ENCODE data around the gene OPRD1. TPM values are rescaled to one million over a fixed set of nuclear protein-coding genes. Genes with fewer than 3 reads are reported as not detected.

Gene OPRD1
- polyA plus RNA-seq, 1 of the 3 experiments (the other 2 are of a cell fraction) = 0.07 TPM

DNA sequence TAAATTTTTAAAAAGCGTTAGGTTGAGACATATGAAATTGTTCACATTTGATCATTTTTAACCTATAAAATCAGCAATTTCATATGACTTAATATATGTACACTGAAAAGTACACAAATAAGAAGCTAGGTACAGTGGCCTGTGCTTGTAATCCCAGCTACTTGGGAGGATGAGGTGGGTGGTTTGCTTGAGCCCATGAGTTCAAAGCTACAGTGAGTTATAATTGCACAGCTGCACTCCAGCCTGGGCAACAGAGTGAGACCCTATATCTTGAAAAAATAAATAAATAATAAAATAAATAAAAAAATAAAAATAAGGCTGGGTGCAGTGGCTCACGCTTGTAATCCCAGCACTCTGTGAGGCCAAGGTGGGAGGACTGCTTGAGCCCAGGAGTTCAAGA lies 97.2 kb downstream of the OPRD1 start:
- Histone ChIP-seq H3K9me2 (no peaks in the 10 kb centered on the region), H3K4me3 (ENCODE audit: low read depth in 2 of 2, low read length in 1 of 2) (no peak overlapping the region), H3K4me1 (ENCODE audit: control insufficient read depth in 1 of 2, insufficient read depth in 2 of 2, low read depth in 1 of 2, low read length in 1 of 2) (peaks cover 0 to 10% of the 10 kb centered on the region in 2 experiments; a peak in 1 of 4 replicates), H3K9ac (no peak overlapping the region), H4K20me1 (ENCODE audit: insufficient read depth) (no peaks in the 10 kb centered on the region), H3K9me3 (no peaks in the 10 kb centered on the region), H3K27ac (ENCODE audit: low read depth in 2 of 2, low read length in 1 of 2) (no peak overlapping the region), H3F3A (replicated peaks; ENCODE audit: insufficient read depth) (peaks cover 12% of the 10 kb centered on the region), H3K4me2 (no peak overlapping the region), H3K79me2 (ENCODE audit: insufficient read depth) (no peaks in the 10 kb centered on the region), H3K36me3 (replicated peaks in 1 of 2; ENCODE audit: control insufficient read depth in 1 of 2, insufficient read depth in 2 of 2, low read length in 1 of 2) (no peaks in the 10 kb centered on the region), H2AFZ (ENCODE audit: low read depth) (no peak overlapping the region), H3K27me3 (ENCODE audit: insufficient read depth) (no peaks in the 10 kb centered on the region)
- TF ChIP-seq YY1 (IDR thresholded peaks at IDR 0.05; ENCODE audit: low read depth) (no peak), TEAD4 (IDR thresholded peaks at IDR 0.05; ENCODE audit: borderline replicate concordance, insufficient read depth) (no peak), GABPA (IDR thresholded peaks at IDR 0.05; ENCODE audit: low read depth) (no peak), TAF1 (IDR thresholded peaks at IDR 0.05; ENCODE audit: borderline replicate concordance, low read depth, low read length) (no peak)
- TF ChIP-seq, protein P1, sequence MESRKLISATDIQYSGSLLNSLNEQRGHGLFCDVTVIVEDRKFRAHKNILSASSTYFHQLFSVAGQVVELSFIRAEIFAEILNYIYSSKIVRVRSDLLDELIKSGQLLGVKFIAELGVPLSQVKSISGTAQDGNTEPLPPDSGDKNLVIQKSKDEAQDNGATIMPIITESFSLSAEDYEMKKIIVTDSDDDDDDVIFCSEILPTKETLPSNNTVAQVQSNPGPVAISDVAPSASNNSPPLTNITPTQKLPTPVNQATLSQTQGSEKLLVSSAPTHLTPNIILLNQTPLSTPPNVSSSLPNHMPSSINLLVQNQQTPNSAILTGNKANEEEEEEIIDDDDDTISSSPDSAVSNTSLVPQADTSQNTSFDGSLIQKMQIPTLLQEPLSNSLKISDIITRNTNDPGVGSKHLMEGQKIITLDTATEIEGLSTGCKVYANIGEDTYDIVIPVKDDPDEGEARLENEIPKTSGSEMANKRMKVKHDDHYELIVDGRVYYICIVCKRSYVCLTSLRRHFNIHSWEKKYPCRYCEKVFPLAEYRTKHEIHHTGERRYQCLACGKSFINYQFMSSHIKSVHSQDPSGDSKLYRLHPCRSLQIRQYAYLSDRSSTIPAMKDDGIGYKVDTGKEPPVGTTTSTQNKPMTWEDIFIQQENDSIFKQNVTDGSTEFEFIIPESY (IDR thresholded peaks at IDR 0.05; ENCODE audit: borderline replicate concordance, low read depth) = no peak
- DNase-seq = no peak
- WGBS (ENCODE audit: low lambda C conversion rate) = 99% methylated on average over 2 of the region's 2 CpGs
- ChIA-PET POLR2A (interaction anchor here (0.6 kb wide), 1 partner anchor 218 kb away, joined by 3 read pairs; no protein-coding TSS in a partner anchor), CTCF (interaction anchor here (1.0 kb wide), 1 partner anchor 126 kb away, joined by 5 read pairs; no protein-coding TSS in a partner anchor)

DNA sequence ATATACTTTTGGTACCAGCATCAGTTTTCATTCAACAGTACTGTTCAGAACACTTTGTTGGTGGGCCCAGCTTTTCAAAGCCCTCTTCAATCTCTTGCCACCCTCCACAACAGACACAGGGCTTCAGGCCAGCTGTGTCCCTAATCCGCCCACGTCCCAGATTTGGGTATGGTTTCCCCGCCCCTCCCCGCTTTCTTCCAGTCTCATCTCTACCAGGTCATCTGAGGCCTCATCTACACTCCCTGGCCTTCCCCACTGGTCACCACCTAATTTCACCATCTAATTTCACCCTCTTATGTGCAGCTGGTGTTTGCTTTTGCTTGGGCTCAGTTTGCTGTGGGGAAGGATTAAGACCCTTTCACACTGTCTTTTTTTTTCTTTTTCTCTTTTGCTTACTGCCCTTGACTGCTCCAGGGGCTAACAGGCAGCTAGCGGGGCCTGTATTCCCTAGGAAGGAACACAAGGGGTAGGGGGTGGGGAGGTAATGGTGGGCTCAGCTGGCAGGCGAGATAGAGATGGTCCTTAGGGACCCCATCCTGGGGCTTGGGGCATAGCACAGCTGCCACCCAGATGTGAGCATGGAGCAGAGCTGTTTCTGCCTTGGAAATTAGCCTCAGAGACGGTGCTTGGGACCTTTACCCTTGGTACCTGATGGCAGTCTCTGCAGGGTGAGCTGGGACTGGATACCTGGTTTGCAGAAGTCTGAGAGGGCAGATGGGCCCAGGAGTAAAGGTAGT lies 98.6 kb downstream of the OPRD1 start:
- no peaks in the 10 kb centered on the region for H4K20me1 ChIP-seq (ENCODE audit: insufficient read depth)
- WGBS (ENCODE audit: low lambda C conversion rate) = 93% methylated on average over 6 of the region's 7 CpGs
- H3K9me3 ChIP-seq = no peaks in the 10 kb centered on the region
- H3K4me3 ChIP-seq (ENCODE audit: low read depth in 2 of 2, low read length in 1 of 2) = no peak overlapping the region
- H3K27ac ChIP-seq (ENCODE audit: low read depth in 2 of 2, low read length in 1 of 2) = no peak overlapping the region
- H3K27me3 ChIP-seq (ENCODE audit: insufficient read depth) = no peaks in the 10 kb centered on the region
- H3K9ac ChIP-seq = no peak overlapping the region
- H3K4me2 ChIP-seq = no peak overlapping the region
- TF ChIP-seq TEAD4 (IDR thresholded peaks at IDR 0.05; ENCODE audit: borderline replicate concordance, insufficient read depth) (no peak), RAD21 (IDR thresholded peaks at IDR 0.05; ENCODE audit: low read length) (no peak), FOXJ3 (CRISPR knock-in tag; IDR thresholded peaks at IDR 0.05) (no peak), CHD2 (IDR thresholded peaks at IDR 0.05; ENCODE audit: low read length, partially characterized antibody) (no peak), TAF1 (IDR thresholded peaks at IDR 0.05; ENCODE audit: borderline replicate concordance, low read depth, low read length) (no peak)
- TF ChIP-seq, protein P2, sequence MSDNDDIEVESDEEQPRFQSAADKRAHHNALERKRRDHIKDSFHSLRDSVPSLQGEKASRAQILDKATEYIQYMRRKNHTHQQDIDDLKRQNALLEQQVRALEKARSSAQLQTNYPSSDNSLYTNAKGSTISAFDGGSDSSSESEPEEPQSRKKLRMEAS (IDR thresholded peaks at IDR 0.05; ENCODE audit: low read depth) = no peak
- TF ChIP-seq, protein P3, sequence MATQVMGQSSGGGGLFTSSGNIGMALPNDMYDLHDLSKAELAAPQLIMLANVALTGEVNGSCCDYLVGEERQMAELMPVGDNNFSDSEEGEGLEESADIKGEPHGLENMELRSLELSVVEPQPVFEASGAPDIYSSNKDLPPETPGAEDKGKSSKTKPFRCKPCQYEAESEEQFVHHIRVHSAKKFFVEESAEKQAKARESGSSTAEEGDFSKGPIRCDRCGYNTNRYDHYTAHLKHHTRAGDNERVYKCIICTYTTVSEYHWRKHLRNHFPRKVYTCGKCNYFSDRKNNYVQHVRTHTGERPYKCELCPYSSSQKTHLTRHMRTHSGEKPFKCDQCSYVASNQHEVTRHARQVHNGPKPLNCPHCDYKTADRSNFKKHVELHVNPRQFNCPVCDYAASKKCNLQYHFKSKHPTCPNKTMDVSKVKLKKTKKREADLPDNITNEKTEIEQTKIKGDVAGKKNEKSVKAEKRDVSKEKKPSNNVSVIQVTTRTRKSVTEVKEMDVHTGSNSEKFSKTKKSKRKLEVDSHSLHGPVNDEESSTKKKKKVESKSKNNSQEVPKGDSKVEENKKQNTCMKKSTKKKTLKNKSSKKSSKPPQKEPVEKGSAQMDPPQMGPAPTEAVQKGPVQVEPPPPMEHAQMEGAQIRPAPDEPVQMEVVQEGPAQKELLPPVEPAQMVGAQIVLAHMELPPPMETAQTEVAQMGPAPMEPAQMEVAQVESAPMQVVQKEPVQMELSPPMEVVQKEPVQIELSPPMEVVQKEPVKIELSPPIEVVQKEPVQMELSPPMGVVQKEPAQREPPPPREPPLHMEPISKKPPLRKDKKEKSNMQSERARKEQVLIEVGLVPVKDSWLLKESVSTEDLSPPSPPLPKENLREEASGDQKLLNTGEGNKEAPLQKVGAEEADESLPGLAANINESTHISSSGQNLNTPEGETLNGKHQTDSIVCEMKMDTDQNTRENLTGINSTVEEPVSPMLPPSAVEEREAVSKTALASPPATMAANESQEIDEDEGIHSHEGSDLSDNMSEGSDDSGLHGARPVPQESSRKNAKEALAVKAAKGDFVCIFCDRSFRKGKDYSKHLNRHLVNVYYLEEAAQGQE (IDR thresholded peaks at IDR 0.05; ENCODE audit: low read depth, low read length) = no peak
- TF ChIP-seq, protein P1 (IDR thresholded peaks at IDR 0.05; ENCODE audit: borderline replicate concordance, low read depth) = no peak
- H3K9me2 ChIP-seq = no peaks in the 10 kb centered on the region
- no peak overlapping the region for H2AFZ ChIP-seq (ENCODE audit: low read depth)
- ChIA-PET CTCF (interaction anchor here (1.0 to 2.0 kb wide), 3 partner anchors 9 to 125 kb away, joined by 3 to 6 read pairs (median 5); no protein-coding TSS in a partner anchor), POLR2A (interaction anchor here (1.1 kb wide), 1 partner anchor 271 kb away, joined by 4 read pairs; the partner anchor contains the start of gene SRSF4)
- H3K79me2 ChIP-seq (ENCODE audit: insufficient read depth) = 0 out of 2 replicates have a peak, but pooled peaks cover 5% of the 10 kb centered on the region
- H3F3A ChIP-seq (replicated peaks; ENCODE audit: insufficient read depth) = peaks cover 15% of the 10 kb centered on the region
- no peaks in the 10 kb centered on the region for H3K36me3 ChIP-seq (replicated peaks in 1 of 2; ENCODE audit: control insufficient read depth in 1 of 2, insufficient read depth in 2 of 2, low read length in 1 of 2)
- peaks cover 0 to 13% of the 10 kb centered on the region in 2 experiments; a peak in 2 of 4 replicates for H3K4me1 ChIP-seq (ENCODE audit: control insufficient read depth in 1 of 2, insufficient read depth in 2 of 2, low read depth in 1 of 2, low read length in 1 of 2)
- DNase-seq = no peak
